DMS79 (cell line): ENCODE results near the gene OR4E1.
"Not testable (repeated sequence)": the region's sequence is repeated elsewhere in the genome, so short reads cannot be mapped to it uniquely, and the experiment has no call there.

Experiments
- DNase-seq: peaks from one replicate; lab custom pipeline; 2025; lab: John Stamatoyannopoulos, UW

OR4E1 gene

GRCh38 chr14:21653331-21653885, 20.2 kb downstream of the OR4E1 start, which contains the start of gene OR4E2:
OR4E2 (plus strand) TSS chr14:21653835; CDS start chr14:21665083, 11,248 bp downstream.
- no peak for DNase-seq

- DNase-seq: no peak
These were observed 21.3 kb downstream of the OR4E1 start for GRCh38 chr14:21652209-21652808.

GRCh38 chr14:21647380-21647779, 26.2 kb downstream of the OR4E1 start:
- no peak for DNase-seq

- no peak for DNase-seq
These were observed 30.2 kb downstream of the OR4E1 start for GRCh38 chr14:21643407-21643806.

- no peak for DNase-seq
These were observed 30.9 kb downstream of the OR4E1 start for GRCh38 chr14:21642683-21643082.

GRCh38 chr14:21634840-21635239, 38.8 kb downstream of the OR4E1 start, which contains the start of gene OR10G2:
OR10G2 (minus strand) TSS chr14:21634940; CDS start chr14:21634842, 98 bp downstream.
- DNase-seq: no peak

GRCh38 chr14:21631084-21631483, 42.5 kb downstream of the OR4E1 start:
- DNase-seq: no peak

GRCh38 chr14:21630503-21630902, 43.1 kb downstream of the OR4E1 start:
- not testable (repeated sequence) for DNase-seq

- no peak for DNase-seq
These were observed 47.0 kb downstream of the OR4E1 start for GRCh38 chr14:21626491-21627230.
